Retina (tissue), 1 donor: Measurements from ENCODE around the gene BAMBI.
A peak's percentile ranks its signal among the peaks of the same experiment; 100 is the strongest.

Experiments used
- DNase-seq: peaks from one replicate; pipeline ENCODE4 v3.0.0-alpha.2; 2016

BAMBI gene

GRCh38 chr10:28709001-28709710, 31.8 kb downstream of the BAMBI start:
- no peak for DNase-seq

GRCh38 chr10:28710202-28710886, 33.0 kb downstream of the BAMBI start:
- DNase-seq, result no peak

- DNase-seq, result no peak
Observed at GRCh38 chr10:28711041-28711440, 33.7 kb downstream of the BAMBI start.

DNA sequence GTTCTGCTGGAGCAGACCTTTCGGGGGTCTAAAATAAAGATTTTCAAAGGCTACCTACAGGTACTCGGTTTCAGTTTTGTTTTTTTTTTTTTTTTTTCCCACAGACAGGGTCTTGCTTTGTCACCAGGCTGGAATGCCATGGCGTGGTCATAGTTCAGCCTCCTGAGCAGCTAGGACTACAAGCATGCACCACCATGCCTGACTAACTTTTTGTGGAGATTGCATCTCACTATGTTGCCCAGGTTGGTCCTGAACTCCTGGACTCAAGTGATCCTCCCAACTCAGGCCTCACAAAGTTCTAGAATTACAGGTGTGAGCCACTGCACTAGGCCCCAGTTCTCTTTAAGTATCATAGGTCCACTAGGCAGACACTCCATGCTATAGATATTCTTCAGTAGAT, 34.5 kb downstream of the BAMBI start:
- DNase-seq, result no peak

DNA sequence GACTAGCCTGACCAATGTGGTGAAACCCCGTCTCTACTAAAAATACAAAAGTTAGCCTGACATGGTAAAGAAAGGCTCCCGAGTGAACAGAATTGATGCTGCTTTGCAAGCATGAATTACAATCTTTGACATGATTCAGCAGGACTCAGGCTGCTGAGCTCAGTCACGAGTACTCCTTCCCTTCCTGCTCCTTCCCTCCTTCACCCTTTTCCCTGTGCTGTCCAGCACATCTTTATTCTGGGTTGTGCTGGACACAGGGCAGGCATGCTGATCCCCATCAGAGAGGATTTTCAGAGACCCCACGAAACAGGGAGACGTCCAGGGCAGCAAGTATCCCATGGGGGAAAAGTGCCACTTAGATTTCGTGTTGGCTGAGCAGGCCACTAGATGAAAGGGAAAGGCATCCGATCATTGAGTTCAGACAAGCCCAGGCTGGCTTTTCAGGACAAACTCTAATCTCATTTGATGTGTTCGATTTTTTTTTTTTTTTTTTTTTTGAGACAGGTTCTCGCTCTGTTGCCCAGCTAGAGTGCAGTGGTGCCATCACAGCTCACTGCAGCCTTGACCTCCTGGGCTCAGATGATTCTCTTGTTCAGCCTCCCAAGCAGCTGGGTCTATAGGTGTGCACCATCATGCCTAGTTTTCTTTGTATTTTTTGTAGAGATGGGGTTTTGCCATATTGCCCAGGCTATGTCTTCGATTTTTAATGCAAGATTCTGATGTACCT, 36.5 kb downstream of the BAMBI start:
- DNase-seq, result no peak

DNA sequence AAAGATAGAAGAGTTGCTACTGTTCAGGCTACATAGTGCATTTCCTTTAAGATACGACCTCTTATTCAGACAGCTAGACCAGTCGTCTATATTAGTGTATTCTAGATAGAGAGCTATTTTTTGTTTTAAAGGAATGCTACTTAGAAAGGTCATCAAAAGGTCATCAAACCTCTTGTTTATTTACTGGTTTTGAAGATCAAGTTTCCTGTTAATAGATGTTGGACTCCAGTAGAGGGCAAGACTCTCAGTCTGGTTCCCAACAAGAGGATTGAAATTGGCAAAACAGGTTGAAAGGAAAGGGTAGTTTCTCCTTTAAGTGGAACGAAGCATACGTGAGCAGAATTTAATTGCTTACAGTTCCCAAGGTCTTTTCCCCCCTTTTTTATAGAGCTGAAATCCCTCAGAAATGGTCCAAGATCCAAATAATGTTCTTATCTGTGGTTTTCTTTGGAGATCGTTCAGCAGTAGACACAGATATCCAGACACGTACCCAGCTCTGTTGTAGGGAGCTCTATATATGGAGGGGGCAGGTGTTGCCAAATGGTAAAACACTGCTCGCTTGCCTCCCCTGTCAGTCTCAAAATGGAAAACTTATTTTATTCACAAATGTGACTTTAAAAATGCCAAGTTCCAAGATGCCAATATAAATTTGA, 37.2 kb downstream of the BAMBI start:
- DNase-seq, result no peak

DNA sequence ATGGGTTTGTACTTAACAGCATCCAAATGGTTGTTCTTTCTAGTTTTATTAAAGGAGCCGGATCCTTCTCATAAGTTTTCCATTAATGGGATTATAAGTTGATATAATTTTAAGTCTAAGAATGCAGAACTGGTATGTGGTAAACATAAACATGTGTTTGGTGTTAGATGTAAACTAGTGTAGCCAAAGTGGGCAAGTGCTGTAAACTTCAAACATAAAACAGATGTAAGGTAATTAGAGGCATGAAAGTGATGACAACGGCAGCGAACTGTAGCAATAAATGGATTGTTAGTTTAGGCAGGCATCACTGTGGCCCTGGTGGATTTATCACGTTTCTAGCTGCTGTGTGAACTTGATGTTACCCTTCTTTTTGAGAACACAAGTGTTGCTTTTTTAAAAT, 37.9 kb downstream of the BAMBI start:
- DNase-seq, result no peak

DNA sequence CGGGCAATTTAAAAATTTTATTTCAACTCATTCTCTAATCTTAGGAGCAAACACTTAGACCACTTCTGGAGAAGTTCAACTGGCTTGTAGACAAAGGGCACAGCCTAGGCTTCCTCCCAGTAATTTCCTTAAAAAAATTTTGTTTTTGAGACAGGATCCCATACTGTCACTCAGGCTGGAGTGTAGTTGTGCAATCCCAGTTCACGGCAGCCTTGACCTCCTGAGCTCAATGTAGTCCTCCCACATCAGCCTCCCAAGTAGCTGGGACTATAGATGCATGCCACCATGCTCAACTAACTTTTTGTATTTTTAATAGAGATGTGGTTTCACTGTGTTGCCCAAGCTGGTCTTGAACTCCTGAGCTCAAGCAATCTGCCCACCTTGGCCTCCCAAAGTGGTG, 38.4 kb downstream of the BAMBI start:
- no peak for DNase-seq

DNA sequence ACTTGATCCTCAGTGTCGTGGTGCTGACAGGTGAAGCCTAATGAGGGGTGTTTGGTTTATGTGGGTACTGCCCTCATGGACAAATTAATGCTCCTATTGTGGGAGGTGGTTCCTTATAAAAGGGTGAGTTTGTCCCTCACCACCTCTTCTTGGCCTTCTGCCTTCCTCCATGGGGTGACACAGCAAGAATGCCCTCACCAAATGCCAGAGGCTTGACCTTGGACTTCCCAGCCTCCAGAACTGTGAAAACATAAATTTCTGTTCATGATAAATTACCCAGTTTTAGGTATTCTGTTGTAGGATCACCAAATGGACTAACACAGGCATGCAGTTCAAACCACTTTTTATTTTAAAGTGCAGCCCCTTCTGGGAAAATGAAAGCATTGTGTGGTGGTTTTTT, 39.4 kb downstream of the BAMBI start:
- no peak for DNase-seq

DNA sequence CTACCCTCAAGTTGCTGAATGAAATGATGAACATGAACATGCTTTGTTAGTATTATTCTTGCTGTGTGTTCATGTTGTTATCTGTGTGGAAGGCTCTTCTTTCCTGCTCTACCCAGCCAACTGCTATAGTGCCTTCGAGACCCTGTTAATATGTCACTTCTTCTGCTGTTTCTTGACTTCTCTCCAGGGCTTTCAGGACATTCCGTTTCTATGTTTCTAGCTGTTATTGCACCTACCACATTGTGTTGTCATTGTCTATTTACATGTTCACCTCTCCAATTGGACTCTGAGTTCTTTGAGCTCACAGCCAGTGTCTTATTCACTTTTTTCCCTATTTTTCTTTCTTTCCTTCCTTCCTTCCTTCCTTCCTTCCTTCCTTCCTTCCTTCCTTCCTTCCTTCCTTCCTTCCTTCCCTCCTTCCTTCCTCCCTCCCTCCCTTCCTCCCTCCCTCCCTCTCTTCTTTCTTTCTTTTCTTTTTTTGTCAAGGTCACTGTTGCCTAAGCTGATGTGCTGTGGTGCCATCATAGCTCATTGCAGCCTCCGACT, 40.4 kb downstream of the BAMBI start:
- no peak for DNase-seq

DNA sequence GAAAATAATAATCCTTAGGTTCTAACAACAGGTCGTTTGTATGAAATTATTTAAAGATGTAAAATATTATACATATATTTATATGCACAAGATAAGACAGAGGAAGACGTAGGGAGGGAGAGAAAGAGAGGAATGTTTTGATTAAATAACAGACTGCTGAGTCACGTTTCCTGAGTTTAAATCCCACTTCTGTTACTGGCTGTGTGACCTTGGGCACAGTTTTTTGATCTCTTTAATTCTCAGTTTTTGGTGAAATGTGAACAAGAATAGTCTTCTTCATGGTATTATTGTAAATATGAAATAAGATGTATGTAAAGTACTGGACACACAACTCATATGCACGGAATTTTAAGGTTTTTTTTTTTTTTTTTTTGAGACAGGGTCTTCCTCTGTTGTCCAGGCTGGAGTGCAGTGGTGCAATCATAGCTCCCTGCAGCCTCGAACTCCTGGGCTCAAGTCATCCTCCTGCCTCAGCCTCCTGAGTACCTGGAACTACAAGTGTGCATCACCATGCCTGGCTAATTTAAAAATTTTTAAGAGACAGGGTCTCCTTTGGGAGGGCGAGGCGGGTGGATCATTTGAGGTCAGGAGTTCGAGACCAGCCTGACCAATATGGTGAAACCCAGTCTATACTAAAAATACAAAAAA, 42.6 kb downstream of the BAMBI start:
- no peak for DNase-seq

- DNase-seq, result peak; percentile 58
Observed at GRCh38 chr10:28721318-28721951, 44.1 kb downstream of the BAMBI start.

DNA sequence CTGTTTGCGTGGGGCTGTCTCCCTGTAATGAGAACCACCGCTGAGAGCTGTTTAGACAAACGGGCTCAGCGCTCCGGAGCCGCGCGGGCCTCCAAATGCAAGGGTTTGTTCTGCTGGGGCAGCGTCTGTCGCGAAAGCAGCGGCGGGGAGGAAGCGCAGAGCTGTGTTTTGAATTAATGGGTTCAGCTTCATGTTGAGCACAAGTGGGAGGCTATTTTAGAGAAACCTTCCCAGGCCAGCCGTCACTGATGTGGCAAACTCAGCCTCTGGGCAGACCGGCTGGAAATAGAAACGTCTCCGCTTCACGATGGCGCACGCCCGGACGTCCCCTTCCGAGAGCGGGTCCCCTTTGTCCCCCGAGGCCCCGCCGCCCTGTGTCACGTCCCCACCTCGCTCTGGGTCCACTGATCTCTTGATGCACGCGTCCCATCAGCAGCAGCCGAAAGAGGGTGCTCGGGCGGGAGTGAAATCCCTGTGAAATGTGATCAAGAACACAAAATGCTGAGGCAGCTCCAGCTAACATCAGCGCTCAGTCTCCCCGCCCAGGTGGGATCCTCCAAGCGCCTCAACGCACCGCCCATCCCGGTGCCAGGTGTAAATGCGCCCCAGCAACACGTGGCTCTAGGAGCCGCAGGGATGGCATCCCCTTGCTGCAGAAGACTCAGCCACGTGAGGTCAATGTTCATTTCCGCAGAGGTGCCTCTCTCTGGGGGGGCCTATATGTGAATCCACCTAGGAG, 44.9 kb downstream of the BAMBI start:
- peak; percentile 82 for DNase-seq

GRCh38 chr10:28728366-28728765, 51.0 kb downstream of the BAMBI start:
- DNase-seq, result no peak

DNA sequence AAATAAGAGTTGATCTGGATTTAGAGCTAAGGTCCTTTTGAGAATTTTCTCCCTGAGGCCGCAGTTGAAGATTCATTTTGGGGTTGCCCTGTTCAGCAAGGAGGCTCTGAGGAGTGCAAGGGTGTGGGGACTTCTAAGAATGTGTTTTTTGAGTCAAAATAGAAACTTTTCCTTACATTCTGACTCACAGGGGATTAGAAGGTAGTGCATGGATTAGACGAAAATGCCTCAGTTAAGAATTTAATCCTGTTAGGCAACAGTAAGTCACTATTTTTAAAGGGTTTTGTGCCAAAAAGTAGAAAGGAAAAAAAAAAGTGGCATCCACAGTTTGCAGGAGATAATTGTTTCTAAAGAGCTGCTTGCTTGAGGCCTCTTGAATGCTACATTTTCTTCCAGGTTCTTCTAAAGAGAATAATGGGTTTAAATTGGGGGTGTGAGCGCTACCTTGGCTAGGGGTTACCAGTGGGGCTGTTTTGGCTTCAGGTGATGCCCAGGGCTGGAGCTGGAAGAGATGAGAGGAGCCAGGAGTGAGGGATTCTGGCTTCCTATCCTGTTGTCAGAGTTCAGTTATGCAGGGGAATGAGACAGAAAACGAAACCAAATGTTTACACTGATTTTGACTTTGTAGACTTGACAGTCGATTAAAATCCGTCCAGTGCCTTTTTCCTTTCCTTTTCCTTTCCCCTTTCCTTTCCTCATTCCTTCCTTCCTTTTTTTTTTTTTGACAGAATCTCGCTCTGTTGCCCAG, 52.9 kb downstream of the BAMBI start:
- DNase-seq, result no peak

DNA sequence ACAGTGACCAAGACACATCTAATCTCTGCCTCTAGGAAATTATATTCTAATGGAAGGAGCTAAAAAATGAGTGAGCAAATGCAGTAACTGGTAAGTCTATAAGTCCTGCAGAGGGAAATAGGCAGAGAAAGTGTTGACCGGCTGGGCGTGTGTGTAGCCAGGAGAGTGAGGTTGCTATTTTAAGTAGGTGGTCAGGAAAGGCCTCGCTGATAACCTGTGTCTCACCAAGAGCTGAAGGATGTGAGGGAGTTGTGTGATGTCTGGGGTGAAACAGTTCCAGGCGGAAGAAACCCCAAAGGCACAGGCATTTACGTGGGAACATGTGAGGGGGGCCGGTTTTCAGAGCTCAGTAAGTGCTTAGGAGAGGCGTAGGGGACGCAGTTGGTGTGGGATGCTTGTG, 54.8 kb downstream of the BAMBI start:
- DNase-seq, result no peak
